GM20000 (cell line): ENCODE measurements around the gene CLEC11A.

Experiments
- DNase-seq: peaks from one replicate; pipeline ENCODE4 v3.0.0; 2012; ENCODE audit warnings: low spot score
- CTCF ChIP-seq: IDR thresholded peaks from 2 replicates; pipeline ENCODE4 v1.5.1; 2012; ENCODE audit warnings: mild to moderate bottlenecking, control low read depth; ENCODE audit errors: extremely low read depth, missing control alignments

The CLEC11A gene

GRCh38 chr19:50724522-50725217, 1.5 kb downstream of the CLEC11A start:
- TF ChIP-seq CTCF, result peak; percentile 68
- peak; percentile 100 for DNase-seq

GRCh38 chr19:50725218-50725910, 2.2 kb downstream of the CLEC11A start:
- peak; percentile 23 for DNase-seq
- TF ChIP-seq CTCF, result no peak

GRCh38 chr19:50725911-50726230, 2.7 kb downstream of the CLEC11A start:
- TF ChIP-seq CTCF, result no peak
- peak; percentile 6 for DNase-seq

DNA sequence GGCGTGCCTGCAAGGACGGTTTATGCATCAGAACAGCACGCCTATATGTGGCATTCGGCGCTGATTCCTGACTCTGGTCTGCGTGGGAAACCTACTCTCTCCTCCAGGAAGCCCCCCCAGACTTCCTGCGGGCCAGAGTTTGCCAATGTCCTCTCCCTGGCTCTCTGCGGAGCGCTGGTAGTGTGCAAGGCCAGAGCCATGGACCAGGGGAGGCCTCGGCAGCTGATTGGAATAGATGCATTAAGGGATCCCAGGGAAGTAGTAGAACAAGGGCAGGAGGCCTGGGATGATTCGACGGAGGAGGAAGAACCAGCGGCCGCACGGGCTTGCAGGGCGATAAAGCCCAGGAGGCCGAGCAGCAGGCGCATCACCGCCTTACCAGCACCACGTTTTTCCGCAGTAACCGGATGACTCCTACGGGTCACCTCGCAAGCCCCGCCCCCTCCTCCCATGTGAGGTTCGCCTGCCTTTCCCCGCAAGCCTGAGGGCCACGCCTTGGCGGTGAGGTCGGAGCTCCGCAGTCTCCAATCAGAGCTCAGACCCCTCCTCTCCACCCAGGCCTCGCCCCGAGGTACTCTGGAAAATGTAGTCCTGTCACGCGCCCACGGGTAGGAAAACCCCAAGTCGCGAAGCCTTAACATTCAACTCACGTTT, 5.0 kb downstream of the CLEC11A start:
- DNase-seq, result peak; percentile 40
- no peak for TF ChIP-seq CTCF

GRCh38 chr19:50729894-50730293, 6.7 kb downstream of the CLEC11A start:
- DNase-seq, result no peak
- no peak for TF ChIP-seq CTCF

- no peak for TF ChIP-seq CTCF
These were observed 12.7 kb downstream of the CLEC11A start for GRCh38 chr19:50735869-50736268.

DNA sequence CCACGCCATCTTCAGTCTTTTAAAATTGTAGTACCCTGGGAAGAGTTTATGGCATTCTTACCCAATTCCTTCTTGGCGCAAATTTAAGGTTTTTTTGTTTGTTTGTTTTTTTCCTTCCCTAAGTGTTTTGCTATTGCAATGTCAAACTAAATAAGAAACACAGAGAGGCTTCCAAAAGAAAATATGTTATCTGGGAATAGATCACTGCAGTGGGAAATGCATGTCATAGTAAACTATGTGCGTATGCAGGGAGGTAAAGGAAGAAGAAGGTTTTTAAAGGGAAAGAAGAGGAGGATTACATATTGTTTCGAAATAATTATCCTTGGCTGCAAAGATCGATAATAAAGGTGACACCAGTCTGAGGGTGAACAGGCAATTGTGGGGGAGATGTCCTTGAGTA, 13.2 kb downstream of the CLEC11A start:
- no peak for DNase-seq
- TF ChIP-seq CTCF, result no peak

More at GRCh38 chr19:50735869-50736268, 12.7 kb downstream of the CLEC11A start:
- no peak for DNase-seq
